Uterus (tissue), 4 donors: ENCODE data around the gene SLC39A10. TPM values are rescaled to one million over a fixed set of nuclear protein-coding genes. Genes with fewer than 3 reads are reported as not detected.

ENCODE experiments used
- DNase-seq, 2 donors: peaks; one replicate each; pipeline ENCODE4 v3.0.0-alpha.2; 2019 to 2020
- H3K27ac ChIP-seq, 2 donors: fragments of 200-600 bp; sonication (generic); 1 replicate in 1 of 2; 2 replicates in 1 of 2; pipeline ENCODE4 v1.5.1; 2016 to 2018
- H3K27me3 ChIP-seq, 2 donors: fragments of 200-600 bp; sonication (generic); one replicate each; pipeline ENCODE4 v1.5.1; 2018 to 2019; ENCODE audit warnings: control low read depth in 1 of 2
- H3K36me3 ChIP-seq, 2 donors: fragments of 200-600 bp; sonication (generic); one replicate each; pipeline ENCODE4 v1.5.1; 2019; ENCODE audit warnings: control low read depth in 1 of 2
- H3K4me1 ChIP-seq, 2 donors: fragments of 200-600 bp; sonication (generic); one replicate each; pipeline ENCODE4 v1.5.1; 2018 to 2019; ENCODE audit warnings: control low read depth in 1 of 2
- H3K4me3 ChIP-seq, 2 donors: fragments of 200-600 bp; sonication (generic); 1 replicate in 1 of 2; 2 replicates in 1 of 2; pipeline ENCODE4 v1.5.1; 2018 to 2019; ENCODE audit warnings: mild to moderate bottlenecking in 1 of 2
- H3K9me3 ChIP-seq, 2 donors: fragments of 200-600 bp; sonication (generic); one replicate each; pipeline ENCODE4 v1.5.1; 2019; ENCODE audit warnings: control low read depth in 1 of 2
- CTCF ChIP-seq, 4 experiments: fragments of 200-600 bp in 2 of 4; fragments of 450-650 bp in 2 of 4; sonication (generic) in 2 of 4; IDR thresholded peaks; one replicate each; pipeline ENCODE4 v1.5.1; 2016 to 2019; ENCODE audit warnings: antibody characterized with exemption in 4 of 4, mild to moderate bottlenecking in 2 of 4, moderate library complexity in 1 of 4
- POLR2A ChIP-seq, 2 donors: fragments of 450-650 bp; IDR thresholded peaks; one replicate each; pipeline ENCODE4 v1.6.1; 2016; ENCODE audit warnings: antibody characterized with exemption in 2 of 2, mild to moderate bottlenecking in 1 of 2, moderate library complexity in 1 of 2
- intact Hi-C: fragments of 100-400 bp; cut with DNase I; formaldehyde crosslinking; loops from one replicate; pipeline ENCODE4 v1.15.1; 2023; ENCODE audit warnings: low total_unique reads
- total RNA-seq, 4 donors: library from RNA; depleted of rRNA in 3 of 4; stranded (reverse); fragments of >200 nt in 3 of 4; gene quantifications; one replicate each; pipeline versions ENCODE4 v1.1.0 to v1.2.4, GENCODE V29; 2014 to 2023
- donor health status: DM: yes; HTN: yes; CAD: no.

The SLC39A10 gene
- total RNA-seq, 4 donors from 2014 or later, result 13.1 to 93.5 (median 31.4) TPM

GRCh38 chr2:195709901-195710806 is 53.1 kb downstream of the SLC39A10 start:
- Histone ChIP-seq H3K27ac (no peak overlapping the region), H3K4me3 (no peak overlapping the region), H3K36me3 (peaks cover 0 to 5% of the 10 kb centered on the region in 2 donors), H3K27me3 (no peaks in the 10 kb centered on the region), H3K9me3 (no peaks in the 10 kb centered on the region), H3K4me1 (no peaks in the 10 kb centered on the region)
- no peak for DNase-seq
- intact Hi-C loops, result no loop called here
- no peak for TF ChIP-seq CTCF (IDR thresholded peaks at IDR 0.05)
- no peak for TF ChIP-seq POLR2A (IDR thresholded peaks at IDR 0.05)

GRCh38 chr2:195711478-195711877 is 54.5 kb downstream of the SLC39A10 start:
- H3K36me3 ChIP-seq, result peaks cover 0 to 5% of the 10 kb centered on the region in 2 donors

GRCh38 chr2:195716466-195716865 is 59.4 kb downstream of the SLC39A10 start:
- Histone ChIP-seq H3K4me3 (no peak overlapping the region), H3K36me3 (no peaks in the 10 kb centered on the region), H3K9me3 (no peaks in the 10 kb centered on the region), H3K27me3 (no peaks in the 10 kb centered on the region), H3K27ac (no peak overlapping the region), H3K4me1 (no peaks in the 10 kb centered on the region)
- intact Hi-C loops, result no loop called here
- TF ChIP-seq CTCF (IDR thresholded peaks at IDR 0.05), result no peak
- TF ChIP-seq POLR2A (IDR thresholded peaks at IDR 0.05), result no peak
- no peak for DNase-seq

More at GRCh38 chr2:195711478-195711877, 54.5 kb downstream of the SLC39A10 start:
- H3K27me3 ChIP-seq, result no peaks in the 10 kb centered on the region
- TF ChIP-seq CTCF (IDR thresholded peaks at IDR 0.05), result no peak
- TF ChIP-seq POLR2A (IDR thresholded peaks at IDR 0.05), result no peak
- no peaks in the 10 kb centered on the region for H3K4me1 ChIP-seq
- no peak overlapping the region for H3K27ac ChIP-seq
- DNase-seq, result no peak
- intact Hi-C loops, result no loop called here
- H3K9me3 ChIP-seq, result no peaks in the 10 kb centered on the region
- H3K4me3 ChIP-seq, result no peak overlapping the region

GRCh38 chr2:195721042-195721441 is 64.0 kb downstream of the SLC39A10 start:
- H3K4me1 ChIP-seq, result no peaks in the 10 kb centered on the region
- no peak overlapping the region for H3K27ac ChIP-seq
- H3K4me3 ChIP-seq, result no peak overlapping the region
- no peaks in the 10 kb centered on the region for H3K36me3 ChIP-seq
- intact Hi-C loops, result no loop called here
- no peaks in the 10 kb centered on the region for H3K9me3 ChIP-seq
- no peaks in the 10 kb centered on the region for H3K27me3 ChIP-seq
- no peak for DNase-seq
- TF ChIP-seq CTCF (IDR thresholded peaks at IDR 0.05) (no peak), POLR2A (IDR thresholded peaks at IDR 0.05) (no peak)

GRCh38 chr2:195722075-195722474 is 65.0 kb downstream of the SLC39A10 start:
- no peak for TF ChIP-seq CTCF (IDR thresholded peaks at IDR 0.05)
- TF ChIP-seq POLR2A (IDR thresholded peaks at IDR 0.05), result no peak
- Histone ChIP-seq H3K4me1 (no peaks in the 10 kb centered on the region), H3K9me3 (no peaks in the 10 kb centered on the region), H3K4me3 (no peak overlapping the region), H3K27ac (no peak overlapping the region), H3K36me3 (no peaks in the 10 kb centered on the region), H3K27me3 (no peaks in the 10 kb centered on the region)
- no peak for DNase-seq
- intact Hi-C loops, result no loop called here
